ENCODE measurements around the gene NPSR1.
A peak's percentile ranks its signal among the peaks of the same experiment; 100 is the strongest.

The NPSR1 gene

GRCh38 chr7:34718867-34719266, 60.8 kb downstream of the NPSR1 start:
- DNase-seq, result no peak
- intact Hi-C loops (cut with DNase I), result no loop called here

- intact Hi-C loops (cut with DNase I), result no loop called here
- DNase-seq, result no peak
These were observed 61.6 kb downstream of the NPSR1 start for GRCh38 chr7:34719636-34720035.

DNA sequence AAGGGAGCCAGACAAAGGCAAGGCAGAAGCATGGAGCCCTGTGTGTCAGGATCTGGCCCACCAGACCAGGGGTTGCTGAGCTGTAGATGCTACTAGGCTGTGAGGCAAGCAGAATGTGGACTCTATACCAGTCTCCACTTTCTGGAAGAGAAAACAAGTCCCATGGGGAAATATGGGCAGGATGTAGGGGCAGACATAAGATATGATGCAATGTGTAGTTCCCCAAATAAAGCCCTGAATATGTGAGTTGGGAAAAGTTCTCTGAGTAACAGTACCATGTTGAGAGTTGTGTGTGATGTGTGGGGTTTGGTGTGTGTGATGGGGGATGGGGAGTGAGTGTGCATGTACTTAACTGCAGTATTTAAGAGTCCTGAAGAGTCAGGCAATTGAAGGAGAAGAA, 62.3 kb downstream of the NPSR1 start:
- DNase-seq, result no peak
- intact Hi-C loops (cut with DNase I), result no loop called here

- intact Hi-C loops (cut with DNase I), result no loop called here
- DNase-seq, result no peak
These were observed 65.3 kb downstream of the NPSR1 start for GRCh38 chr7:34723338-34723737.

- intact Hi-C loops (cut with DNase I), result no loop called here
- DNase-seq, result no peak
These were observed 66.0 kb downstream of the NPSR1 start for GRCh38 chr7:34723866-34724490.

- intact Hi-C loops (cut with DNase I), result no loop called here
- no peak for DNase-seq
These were observed 68.2 kb downstream of the NPSR1 start for GRCh38 chr7:34726221-34726620.

DNA sequence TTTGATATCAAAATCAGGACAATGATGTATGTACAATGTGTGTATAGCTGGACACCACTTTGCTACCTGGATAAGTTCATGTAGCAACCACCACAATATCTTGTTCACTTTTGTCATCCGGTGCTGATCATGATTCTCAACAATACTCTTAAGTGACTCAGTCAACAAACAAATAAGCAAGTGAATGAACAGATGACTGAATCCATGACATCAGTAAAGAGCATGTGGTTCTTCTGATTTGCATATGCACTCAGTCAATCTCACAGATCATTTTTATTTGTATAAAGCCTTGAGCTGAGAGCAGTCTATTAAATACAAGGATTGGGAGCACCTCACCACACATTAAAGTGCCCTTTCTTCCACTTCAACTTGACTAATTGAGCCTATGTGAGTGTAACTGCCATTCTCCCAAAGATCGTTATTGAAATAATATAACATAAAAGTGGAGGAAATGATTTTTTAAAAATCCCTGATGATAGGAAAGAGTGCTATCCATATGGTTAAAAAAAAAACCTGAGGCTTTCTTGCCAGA, 69.5 kb downstream of the NPSR1 start:
- intact Hi-C loops (cut with DNase I), result no loop called here
- DNase-seq, result no peak

GRCh38 chr7:34728156-34728555, 70.1 kb downstream of the NPSR1 start:
- DNase-seq, result no peak
- intact Hi-C loops (cut with DNase I), result no loop called here

- intact Hi-C loops (cut with DNase I), result no loop called here
- no peak for DNase-seq
These were observed 76.8 kb downstream of the NPSR1 start for GRCh38 chr7:34734771-34735170.

GRCh38 chr7:34735526-34735925, 77.5 kb downstream of the NPSR1 start:
- intact Hi-C loops (cut with DNase I), result no loop called here

DNA sequence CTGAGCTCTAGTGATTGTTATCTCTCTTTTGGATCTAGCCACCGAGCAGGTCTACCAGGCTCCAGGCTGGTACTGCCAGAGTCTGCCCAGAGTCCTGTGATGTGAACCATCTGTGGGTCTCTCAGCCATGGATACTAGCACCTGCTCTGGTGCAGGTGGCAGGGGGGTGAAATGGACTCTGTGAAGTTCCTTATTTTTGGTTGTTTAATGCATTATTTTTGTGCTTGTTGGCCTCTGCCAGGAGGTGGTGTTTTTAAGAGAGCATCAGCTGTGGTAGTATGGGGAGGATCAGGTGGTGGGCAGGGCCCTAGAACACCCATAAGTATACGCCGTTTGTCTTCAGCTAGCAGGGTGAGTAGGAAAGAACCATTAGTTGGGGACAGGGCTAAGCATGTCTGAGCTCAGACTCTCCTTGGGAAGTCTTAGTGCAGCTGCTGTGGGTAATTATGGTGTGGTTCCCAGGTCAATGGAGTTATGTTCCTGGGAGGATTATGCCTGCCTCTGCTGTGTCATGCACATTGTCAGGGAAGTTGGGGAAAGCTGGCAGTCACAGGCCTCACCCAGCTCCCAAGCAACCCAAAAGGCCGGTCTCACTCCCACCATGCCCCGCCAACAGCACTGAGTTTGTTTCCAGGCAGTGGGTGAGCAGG, 81.8 kb downstream of the NPSR1 start:
- intact Hi-C loops (cut with DNase I), result no loop called here
- DNase-seq, result no peak

More at GRCh38 chr7:34735526-34735925, 77.5 kb downstream of the NPSR1 start:
- DNase-seq, result no peak

DNA sequence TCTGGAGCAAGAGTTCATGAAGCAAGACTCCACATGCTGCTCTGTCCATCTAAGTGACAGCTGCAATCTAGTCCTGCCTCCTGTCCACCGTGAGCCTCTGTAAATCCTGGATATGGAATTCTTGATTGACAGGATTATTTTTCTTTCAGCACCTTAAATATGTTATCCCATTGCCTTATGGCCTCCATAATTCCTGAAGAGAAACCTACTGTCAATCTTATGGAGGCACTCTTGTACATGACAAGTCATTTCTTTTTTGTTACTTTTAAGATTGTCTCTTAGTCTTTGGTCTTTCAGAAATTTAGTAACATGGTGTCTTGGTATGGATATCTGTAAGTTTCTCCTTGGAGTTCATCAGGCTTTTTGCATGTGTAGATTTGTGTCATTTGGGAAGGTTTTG, 82.8 kb downstream of the NPSR1 start:
- no peak for DNase-seq
- intact Hi-C loops (cut with DNase I), result no loop called here

DNA sequence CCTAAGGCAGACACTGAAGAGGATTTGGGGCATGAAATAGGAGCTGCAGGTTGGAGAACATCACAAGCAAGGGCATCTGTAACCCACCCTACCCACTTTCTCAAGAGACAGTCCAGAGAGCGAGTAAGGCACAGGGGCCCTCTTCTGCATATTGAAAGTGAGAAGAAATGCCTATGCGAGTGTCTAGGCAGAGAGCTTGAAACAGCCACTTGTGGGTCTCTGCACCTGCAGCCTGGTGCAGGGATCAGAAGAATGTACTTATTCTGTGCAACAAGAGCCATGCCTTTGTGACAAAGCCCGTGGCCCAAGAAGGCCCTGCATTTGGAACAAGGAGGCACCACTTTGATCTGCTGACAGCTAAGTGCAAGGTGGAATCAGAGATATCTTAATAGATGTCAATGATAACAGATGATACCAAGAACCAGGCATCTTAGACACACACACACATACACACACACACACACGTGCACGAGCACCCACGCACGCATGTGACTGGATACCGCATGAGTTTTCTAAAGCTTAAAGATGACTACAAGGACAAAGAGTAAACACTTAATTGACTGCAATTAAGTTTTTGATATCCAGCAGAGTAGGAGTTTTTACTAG, 89.3 kb downstream of the NPSR1 start:
- intact Hi-C loops (cut with DNase I), result no loop called here
- DNase-seq, result no peak

DNA sequence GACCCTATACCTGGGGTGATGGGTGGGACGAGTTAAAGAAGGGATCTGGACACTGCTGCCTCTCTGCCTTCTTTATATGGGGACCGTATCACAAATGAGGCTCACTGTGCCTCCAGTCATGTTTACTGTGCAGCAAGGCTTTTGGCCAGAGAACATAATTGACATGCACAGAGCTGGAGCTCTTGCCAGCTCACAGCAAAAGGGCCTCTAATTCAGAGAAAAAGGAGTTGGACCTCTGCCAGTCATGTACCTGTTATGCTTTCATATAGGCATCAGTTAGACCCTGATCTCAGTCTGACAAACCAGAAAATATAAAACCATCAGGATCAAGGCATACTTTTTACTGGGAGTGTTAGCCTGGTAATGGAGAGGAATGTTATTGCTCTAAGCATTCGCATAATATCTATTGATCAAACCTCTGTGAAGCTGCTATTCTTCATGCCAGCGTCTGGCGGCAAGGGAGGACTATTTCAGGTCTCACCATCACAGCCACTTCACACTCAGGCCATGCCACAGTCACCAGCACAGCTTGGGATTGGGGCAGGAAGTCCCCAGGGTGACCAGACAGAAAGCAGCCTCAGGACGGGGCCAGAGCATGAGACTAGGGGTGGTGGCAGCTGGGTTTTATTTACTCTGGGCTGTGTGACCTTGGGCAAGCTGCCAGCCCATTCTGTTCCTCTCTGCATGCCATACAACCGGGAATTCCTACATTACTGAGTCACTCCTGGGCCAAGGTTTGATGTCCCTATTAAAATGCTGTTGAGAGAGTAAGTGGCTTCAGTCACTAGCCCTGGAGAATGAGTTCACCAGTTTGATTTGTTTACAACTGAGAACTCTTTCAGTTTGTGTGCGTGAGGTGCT, 90.1 kb downstream of the NPSR1 start:
- intact Hi-C loops (cut with DNase I), result no loop called here
- peak in 5 of 42 donors; percentile 19 to 62 (median 34) for DNase-seq

DNA sequence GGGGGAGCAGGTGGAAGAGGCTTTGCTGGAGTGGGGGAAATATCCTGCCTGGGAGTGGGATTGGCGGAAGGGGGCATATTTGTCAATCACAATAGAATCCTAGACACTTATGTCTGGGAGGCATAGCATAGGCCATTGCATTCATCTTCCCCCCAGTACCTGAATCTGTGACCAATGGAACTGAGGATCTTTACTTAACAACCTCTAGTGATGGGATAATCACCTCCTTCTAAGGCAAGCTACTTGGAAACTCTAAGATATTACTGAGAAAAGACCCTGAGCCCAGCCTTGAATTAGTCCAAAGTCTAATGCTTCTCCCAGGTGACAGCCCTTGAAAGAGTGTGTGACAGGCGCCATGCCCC, 90.7 kb downstream of the NPSR1 start:
- intact Hi-C loops (cut with DNase I), result no loop called here
- DNase-seq, result no peak

DNA sequence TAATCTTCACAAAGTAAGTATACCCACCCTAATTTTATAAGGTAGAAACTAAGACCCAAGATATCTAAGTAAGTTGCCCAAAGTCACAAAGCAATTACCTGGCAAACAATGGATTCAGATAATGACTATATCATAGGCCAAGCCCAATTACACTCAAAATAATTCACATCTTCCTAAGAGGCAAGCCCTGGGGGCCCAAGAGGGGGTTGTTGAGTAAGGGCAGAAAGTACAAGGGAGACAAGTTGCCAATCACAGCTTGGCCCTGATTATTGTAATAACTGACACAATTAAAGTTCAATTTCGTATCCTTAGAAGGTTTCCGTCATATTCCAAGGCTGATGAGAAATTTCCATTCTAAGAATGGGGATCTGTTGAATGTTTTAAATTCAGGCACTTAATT, 91.4 kb downstream of the NPSR1 start:
- DNase-seq, result no peak
- intact Hi-C loops (cut with DNase I), result no loop called here

GRCh38 chr7:34750209-34750608, 92.2 kb downstream of the NPSR1 start:
- no peak for DNase-seq
- intact Hi-C loops (cut with DNase I), result no loop called here

- intact Hi-C loops (cut with DNase I), result no loop called here
These were observed 92.6 kb downstream of the NPSR1 start for GRCh38 chr7:34750636-34751035.

GRCh38 chr7:34751725-34752643, 94.0 kb downstream of the NPSR1 start:
- intact Hi-C loops (cut with DNase I), result no loop called here
- no peak for DNase-seq

More at GRCh38 chr7:34750636-34751035, 92.6 kb downstream of the NPSR1 start:
- DNase-seq, result no peak
